A549 treated with RU486 at 1 μM for 4 hours (cell line): ENCODE data around the gene ALDH1A2. TPM values are rescaled to one million over a fixed set of nuclear protein-coding genes. Genes with fewer than 3 reads are reported as not detected.

ENCODE experiments used
- total RNA-seq: library from RNA; stranded (reverse); fragments of 200-300 nt; extraction: Qiagen RNA extraction; gene quantifications from 5 replicates; pipeline ENCODE4 v1.2.3, GENCODE V29; 2022; ENCODE audit warnings: low read depth

ALDH1A2 gene
- total RNA-seq, result 0.33 to 0.41 TPM (median 0.40 TPM) in 3 of 5 replicates, not detected in the others

DNA sequence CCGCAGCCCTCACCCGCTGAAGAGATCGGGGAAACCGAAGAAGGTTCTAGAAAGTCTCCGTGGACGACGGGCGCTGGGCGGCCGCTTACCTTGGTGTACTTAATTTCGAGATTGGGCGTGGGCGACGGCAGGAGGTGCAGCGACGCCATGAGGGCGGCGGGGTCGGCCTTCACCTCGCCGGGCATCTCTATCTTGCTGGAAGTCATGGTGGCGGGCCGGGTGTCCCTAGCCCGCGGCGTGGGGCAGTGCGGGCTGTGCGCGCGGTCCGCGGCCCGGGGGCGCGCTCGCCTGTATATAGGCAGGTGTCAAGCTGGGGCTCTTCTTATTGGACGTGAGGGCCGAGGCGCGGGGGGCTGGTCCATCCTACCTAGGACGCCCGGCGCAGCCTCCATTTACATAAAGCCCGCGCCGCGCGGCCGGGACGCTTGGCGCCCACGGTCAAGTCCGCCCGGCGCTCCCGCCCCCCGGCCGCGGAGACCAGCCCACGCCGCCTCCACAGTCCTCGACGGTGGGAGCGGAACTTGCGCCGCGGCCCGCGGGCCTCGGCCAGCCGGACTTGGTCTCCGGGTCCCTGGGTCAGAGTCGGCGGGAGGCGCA, at the start of gene ALDH1A2:
TSS of gene ALDH1A2 (minus strand) at position 267 of the 597 bp plus-strand sequence. CDS start at position 206, 61 bp downstream.

Other genes with a start within 250 kb of the ALDH1A2 start
- not detected in 5 replicates for gene AQP9, start 72.7 kb upstream of the ALDH1A2 start, total RNA-seq